Measurements from ENCODE around the gene ASPA. TPM values are rescaled to one million over a fixed set of nuclear protein-coding genes. Genes with fewer than 3 reads are reported as not detected.
"Not testable (repeated sequence)": the region's sequence is repeated elsewhere in the genome, so short reads cannot be mapped to it uniquely, and the experiment has no call there.

Gene ASPA
- total RNA-seq, 1 donor from 2014 or later, result not detected

DNA sequence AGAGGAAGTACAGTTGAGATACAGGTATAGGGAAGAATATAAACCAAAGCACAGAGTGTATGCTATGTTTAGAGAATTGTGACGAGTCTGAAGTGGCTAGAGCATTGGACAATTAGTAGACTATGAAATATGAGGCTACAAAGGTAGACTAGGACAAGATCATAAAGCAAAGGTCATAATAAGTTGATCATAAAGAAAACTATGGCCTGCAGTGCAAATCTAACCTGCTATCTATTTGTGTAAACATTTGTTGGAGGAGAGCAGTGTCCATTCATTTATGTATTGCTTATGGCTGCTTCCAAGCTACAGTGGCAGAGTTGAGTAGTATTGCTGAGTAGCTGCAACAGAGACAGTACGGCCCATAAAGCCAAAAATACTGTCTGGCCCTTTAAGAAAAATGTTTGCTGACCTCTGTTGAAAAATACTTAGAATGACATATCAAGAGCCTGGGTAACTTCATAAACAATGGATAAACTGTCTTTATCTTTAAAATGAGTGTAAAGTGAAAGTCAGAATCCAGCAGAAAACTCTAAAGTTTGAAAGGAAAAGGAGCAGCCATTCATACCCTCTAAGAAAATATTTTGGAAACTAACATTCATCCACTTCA is 27.6 kb upstream of the ASPA start:
- no peak overlapping the region for H3K27ac Mint-ChIP-seq (ENCODE audit: unreplicated experiment)
- FAIRE-seq, result no peak
- DNase-seq (ENCODE audit: low read depth), result no peak
- Histone ChIP-seq H3K36me3 (ENCODE audit: insufficient read depth, low read length) (no peaks in the 10 kb centered on the region), H3K79me2 (ENCODE audit: insufficient read depth, low read length) (no peaks in the 10 kb centered on the region), H4K20me1 (ENCODE audit: insufficient read depth, low read length) (no peaks in the 10 kb centered on the region), H3K27ac (ENCODE audit: low read depth, low read length) (no peak overlapping the region), H2AFZ (ENCODE audit: low read depth, low read length) (no peak overlapping the region), H3K27me3 (ENCODE audit: insufficient read depth, low read length) (no peaks in the 10 kb centered on the region), H3K4me2 (ENCODE audit: low read length) (no peak overlapping the region), H3K9ac (ENCODE audit: low read length) (no peak overlapping the region), H3K4me1 (ENCODE audit: insufficient read depth, low read length) (no peaks in the 10 kb centered on the region), H3K4me3 (ENCODE audit: insufficient read depth, low read depth, low read length) (no peak overlapping the region), H3K9me3 (ENCODE audit: insufficient read depth, low read depth, low read length) (no peaks in the 10 kb centered on the region)
- H3K4me3 Mint-ChIP-seq (ENCODE audit: unreplicated experiment), result no peak overlapping the region
- no peaks in the 10 kb centered on the region for H3K36me3 Mint-ChIP-seq (ENCODE audit: low read depth, unreplicated experiment)
- no peaks in the 10 kb centered on the region for H3K27me3 Mint-ChIP-seq (ENCODE audit: low read depth, unreplicated experiment)
- TF ChIP-seq, protein P1, sequence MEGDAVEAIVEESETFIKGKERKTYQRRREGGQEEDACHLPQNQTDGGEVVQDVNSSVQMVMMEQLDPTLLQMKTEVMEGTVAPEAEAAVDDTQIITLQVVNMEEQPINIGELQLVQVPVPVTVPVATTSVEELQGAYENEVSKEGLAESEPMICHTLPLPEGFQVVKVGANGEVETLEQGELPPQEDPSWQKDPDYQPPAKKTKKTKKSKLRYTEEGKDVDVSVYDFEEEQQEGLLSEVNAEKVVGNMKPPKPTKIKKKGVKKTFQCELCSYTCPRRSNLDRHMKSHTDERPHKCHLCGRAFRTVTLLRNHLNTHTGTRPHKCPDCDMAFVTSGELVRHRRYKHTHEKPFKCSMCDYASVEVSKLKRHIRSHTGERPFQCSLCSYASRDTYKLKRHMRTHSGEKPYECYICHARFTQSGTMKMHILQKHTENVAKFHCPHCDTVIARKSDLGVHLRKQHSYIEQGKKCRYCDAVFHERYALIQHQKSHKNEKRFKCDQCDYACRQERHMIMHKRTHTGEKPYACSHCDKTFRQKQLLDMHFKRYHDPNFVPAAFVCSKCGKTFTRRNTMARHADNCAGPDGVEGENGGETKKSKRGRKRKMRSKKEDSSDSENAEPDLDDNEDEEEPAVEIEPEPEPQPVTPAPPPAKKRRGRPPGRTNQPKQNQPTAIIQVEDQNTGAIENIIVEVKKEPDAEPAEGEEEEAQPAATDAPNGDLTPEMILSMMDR (IDR thresholded peaks at IDR 0.05; ENCODE audit: insufficient read depth, low read depth, low read length), result no peak
- H3K9me3 Mint-ChIP-seq (ENCODE audit: unreplicated experiment), result peaks cover 2% of the 10 kb centered on the region
- no peaks in the 10 kb centered on the region for H3K4me1 Mint-ChIP-seq (ENCODE audit: low read depth, unreplicated experiment)

DNA sequence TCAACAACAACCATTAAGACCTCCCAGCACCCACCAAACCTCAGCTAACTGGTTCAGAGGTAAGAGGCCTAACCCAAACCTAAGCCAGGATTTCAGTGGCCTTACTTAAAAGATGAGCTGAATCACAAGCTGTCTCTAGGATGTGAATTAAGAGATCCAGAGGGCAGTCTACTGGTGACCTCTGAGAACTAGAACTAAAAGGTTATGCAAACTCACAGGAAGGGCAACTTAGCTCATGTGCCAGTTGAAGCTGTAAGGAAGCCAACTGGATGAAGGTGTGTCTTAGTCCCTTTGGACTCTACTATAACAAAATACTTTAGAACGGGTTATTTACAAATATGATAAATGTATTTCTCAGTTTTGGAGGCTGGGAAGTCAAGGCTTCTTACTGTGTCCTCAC is 9.4 kb upstream of the ASPA start:
- H4K20me1 ChIP-seq (ENCODE audit: insufficient read depth, low read length); H3K36me3 Mint-ChIP-seq (ENCODE audit: low read depth, unreplicated experiment); H3K27me3 Mint-ChIP-seq (ENCODE audit: low read depth, unreplicated experiment); H3K36me3 ChIP-seq (ENCODE audit: insufficient read depth, low read length); DNase-seq (ENCODE audit: low read depth); H3K9me3 Mint-ChIP-seq (ENCODE audit: unreplicated experiment); H3K4me3 Mint-ChIP-seq (ENCODE audit: unreplicated experiment); H3K9me3 ChIP-seq (ENCODE audit: insufficient read depth, low read depth, low read length); H3K4me3 ChIP-seq (ENCODE audit: insufficient read depth, low read depth, low read length); FAIRE-seq; H3K4me1 Mint-ChIP-seq (ENCODE audit: low read depth, unreplicated experiment); H3K27me3 ChIP-seq (ENCODE audit: insufficient read depth, low read length); H3K27ac ChIP-seq (ENCODE audit: low read depth, low read length); H2AFZ ChIP-seq (ENCODE audit: low read depth, low read length); H3K27ac Mint-ChIP-seq (ENCODE audit: unreplicated experiment); H3K9ac ChIP-seq (ENCODE audit: low read length); H3K79me2 ChIP-seq (ENCODE audit: insufficient read depth, low read length); H3K4me2 ChIP-seq (ENCODE audit: low read length); H3K4me1 ChIP-seq (ENCODE audit: insufficient read depth, low read length): not testable (repeated sequence)

DNA sequence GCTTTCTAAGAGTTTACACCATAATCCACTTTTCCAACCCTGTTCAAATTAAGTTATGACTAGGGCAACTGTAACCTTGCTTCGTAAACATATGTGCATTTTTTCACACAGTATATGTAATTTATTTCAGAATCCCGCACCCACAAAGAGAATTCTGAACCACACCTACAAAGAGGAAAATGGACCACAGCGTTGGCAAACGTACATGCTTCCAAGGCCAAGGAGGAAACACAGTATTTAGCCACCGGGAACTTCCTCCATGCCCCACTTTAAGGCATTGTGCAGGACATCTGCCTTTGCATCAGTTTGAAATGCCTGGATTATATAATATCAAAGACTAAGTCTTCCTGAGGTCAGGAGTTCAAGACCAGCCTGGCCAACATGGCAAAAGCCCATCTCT is 6.3 kb upstream of the ASPA start:
- no peak overlapping the region for H3K4me3 Mint-ChIP-seq (ENCODE audit: unreplicated experiment)
- H3K36me3 Mint-ChIP-seq (ENCODE audit: low read depth, unreplicated experiment), result no peaks in the 10 kb centered on the region
- no peaks in the 10 kb centered on the region for H3K4me1 Mint-ChIP-seq (ENCODE audit: low read depth, unreplicated experiment)
- Histone ChIP-seq H3K27ac (ENCODE audit: low read depth, low read length) (no peak overlapping the region), H3K9ac (ENCODE audit: low read length) (no peak overlapping the region), H3K79me2 (ENCODE audit: insufficient read depth, low read length) (no peaks in the 10 kb centered on the region), H3K27me3 (ENCODE audit: insufficient read depth, low read length) (no peaks in the 10 kb centered on the region), H3K4me3 (ENCODE audit: insufficient read depth, low read depth, low read length) (no peak overlapping the region), H3K9me3 (ENCODE audit: insufficient read depth, low read depth, low read length) (no peaks in the 10 kb centered on the region), H4K20me1 (ENCODE audit: insufficient read depth, low read length) (no peaks in the 10 kb centered on the region), H2AFZ (ENCODE audit: low read depth, low read length) (no peak overlapping the region), H3K36me3 (ENCODE audit: insufficient read depth, low read length) (no peaks in the 10 kb centered on the region), H3K4me2 (ENCODE audit: low read length) (no peak overlapping the region), H3K4me1 (ENCODE audit: insufficient read depth, low read length) (no peaks in the 10 kb centered on the region)
- H3K9me3 Mint-ChIP-seq (ENCODE audit: unreplicated experiment), result no peaks in the 10 kb centered on the region
- TF ChIP-seq, protein P1 (IDR thresholded peaks at IDR 0.05; ENCODE audit: insufficient read depth, low read depth, low read length), result no peak
- no peak for TF ChIP-seq EZH2 (IDR thresholded peaks at IDR 0.05; ENCODE audit: insufficient read depth, low read length)
- H3K27me3 Mint-ChIP-seq (ENCODE audit: low read depth, unreplicated experiment), result no peaks in the 10 kb centered on the region
- no peak for FAIRE-seq
- no peak for DNase-seq (ENCODE audit: low read depth)
- H3K27ac Mint-ChIP-seq (ENCODE audit: unreplicated experiment), result no peak overlapping the region
